GM12801 (cell line): ENCODE measurements around the gene AGL.

Experiments
- TF ChIP-seq, protein P1 (sequence below): IDR thresholded peaks from one replicate; pipeline ENCODE4 v1.5.1; 2011; ENCODE audit warnings: control low read depth; ENCODE audit not compliant: insufficient read length; ENCODE audit errors: extremely low read depth

AGL gene

DNA sequence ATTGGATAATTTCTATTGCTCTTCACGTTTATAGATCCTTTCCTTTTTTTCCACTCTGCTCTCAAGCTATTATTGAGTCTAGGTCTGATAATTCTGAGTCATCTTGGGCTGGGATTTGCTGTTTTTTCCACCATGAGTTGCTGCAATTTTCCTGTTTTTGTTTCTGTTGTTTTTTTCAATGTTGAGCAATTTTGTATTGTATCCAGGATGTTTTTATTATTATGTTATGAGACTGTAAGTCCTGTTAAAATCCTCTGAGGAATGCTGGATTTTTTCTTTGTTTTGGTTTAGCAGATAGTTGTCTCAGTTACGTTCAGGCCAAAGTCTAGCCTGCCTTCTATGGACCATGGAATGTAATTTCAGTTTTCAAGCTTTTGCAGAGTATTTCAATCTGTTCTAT is 106.6 kb downstream of the AGL start:
- TF ChIP-seq, protein P1, sequence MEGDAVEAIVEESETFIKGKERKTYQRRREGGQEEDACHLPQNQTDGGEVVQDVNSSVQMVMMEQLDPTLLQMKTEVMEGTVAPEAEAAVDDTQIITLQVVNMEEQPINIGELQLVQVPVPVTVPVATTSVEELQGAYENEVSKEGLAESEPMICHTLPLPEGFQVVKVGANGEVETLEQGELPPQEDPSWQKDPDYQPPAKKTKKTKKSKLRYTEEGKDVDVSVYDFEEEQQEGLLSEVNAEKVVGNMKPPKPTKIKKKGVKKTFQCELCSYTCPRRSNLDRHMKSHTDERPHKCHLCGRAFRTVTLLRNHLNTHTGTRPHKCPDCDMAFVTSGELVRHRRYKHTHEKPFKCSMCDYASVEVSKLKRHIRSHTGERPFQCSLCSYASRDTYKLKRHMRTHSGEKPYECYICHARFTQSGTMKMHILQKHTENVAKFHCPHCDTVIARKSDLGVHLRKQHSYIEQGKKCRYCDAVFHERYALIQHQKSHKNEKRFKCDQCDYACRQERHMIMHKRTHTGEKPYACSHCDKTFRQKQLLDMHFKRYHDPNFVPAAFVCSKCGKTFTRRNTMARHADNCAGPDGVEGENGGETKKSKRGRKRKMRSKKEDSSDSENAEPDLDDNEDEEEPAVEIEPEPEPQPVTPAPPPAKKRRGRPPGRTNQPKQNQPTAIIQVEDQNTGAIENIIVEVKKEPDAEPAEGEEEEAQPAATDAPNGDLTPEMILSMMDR: no peak

DNA sequence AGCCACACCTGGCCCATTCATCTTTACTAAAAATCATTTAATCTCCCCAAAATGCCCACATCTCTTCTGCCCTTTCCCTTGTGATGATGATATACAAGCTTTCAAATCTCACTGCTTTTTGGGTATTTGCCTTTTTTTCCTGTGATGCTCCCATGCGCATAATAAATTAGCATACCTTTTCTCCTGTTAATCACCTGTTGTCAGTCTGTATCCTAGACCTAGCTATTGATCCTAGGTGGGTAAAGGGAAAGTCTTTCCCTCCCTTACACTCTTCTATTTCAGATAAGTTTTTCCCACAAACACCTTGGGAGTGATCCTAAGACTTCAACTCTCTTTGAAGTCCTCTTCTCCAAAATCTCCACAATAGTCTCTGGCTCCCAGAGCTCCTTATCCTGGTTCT is 107.7 kb downstream of the AGL start:
- TF ChIP-seq, protein P1: no peak

- TF ChIP-seq, protein P1: no peak
Observed at GRCh38 chr1:99963041-99963795, 113.1 kb downstream of the AGL start.

DNA sequence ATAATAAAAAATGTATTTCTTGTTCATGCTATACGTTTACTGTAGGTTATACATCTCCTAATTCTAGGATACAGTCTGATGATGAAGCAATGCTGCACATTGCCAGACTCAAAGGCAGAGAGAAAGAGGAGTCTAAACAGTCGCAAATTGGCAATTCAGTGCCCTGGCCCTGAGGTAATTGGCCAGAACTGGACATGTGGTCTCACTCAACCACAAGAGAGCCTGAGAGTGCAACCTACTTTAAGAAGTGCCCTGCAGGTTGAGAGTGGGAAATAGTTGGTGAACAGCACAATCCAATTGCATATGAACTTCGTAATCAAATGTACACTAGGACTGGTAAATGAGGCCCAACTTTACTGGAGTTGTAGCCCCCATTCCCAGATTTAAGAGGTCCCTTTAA is 114.6 kb downstream of the AGL start:
- TF ChIP-seq, protein P1: no peak

- TF ChIP-seq, protein P1: no peak
Observed at GRCh38 chr1:99965646-99966375, 115.7 kb downstream of the AGL start.

- TF ChIP-seq, protein P1: no peak
Observed at GRCh38 chr1:99968214-99968613, 118.1 kb downstream of the AGL start.

DNA sequence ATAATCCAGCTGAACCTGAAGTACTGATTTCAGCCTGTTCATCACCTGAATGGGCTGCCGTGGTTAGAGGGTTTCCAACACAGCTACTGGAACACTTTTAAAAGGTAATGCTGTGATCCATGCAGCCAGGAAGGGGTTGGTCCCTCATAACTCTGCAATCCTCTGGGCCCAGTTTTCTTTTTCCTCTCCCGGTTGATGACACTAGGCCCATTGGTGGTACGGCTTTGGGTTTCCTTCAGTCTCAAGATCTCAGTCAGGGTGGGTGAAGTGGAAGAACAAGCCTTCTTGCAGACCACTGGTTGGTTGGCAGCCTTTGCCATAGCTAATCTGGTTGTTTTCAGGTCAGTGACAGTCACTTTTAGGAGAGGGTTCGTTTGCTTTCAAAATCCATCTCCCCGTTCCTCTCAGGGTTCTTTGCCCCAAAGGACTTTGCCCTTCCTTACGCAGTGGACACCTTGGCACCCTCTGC is 119.1 kb downstream of the AGL start:
- TF ChIP-seq, protein P1: no peak
